MG63 (cell line): Measurements from ENCODE around the gene PGGHG. TPM values are rescaled to one million over a fixed set of nuclear protein-coding genes. Genes with fewer than 3 reads are reported as not detected.
"Not testable (repeated sequence)": the region's sequence is repeated elsewhere in the genome, so short reads cannot be mapped to it uniquely, and the experiment has no call there.

Source experiments
- DNase-seq: peaks from one replicate; pipeline ENCODE4 v3.0.0-alpha.2; 2020
- H3K27me3 ChIP-seq: fragments of 250-450 bp; sonication (Bioruptor Pico); 2 replicates; pipeline ENCODE4 v1.5.1; 2020; ENCODE audit warnings: mild to moderate bottlenecking, moderate library complexity
- H3K36me3 ChIP-seq: fragments of 250-450 bp; sonication (Bioruptor Pico); 2 replicates; pipeline ENCODE4 v1.5.1; 2020; ENCODE audit warnings: mild to moderate bottlenecking, moderate library complexity
- H3K4me3 ChIP-seq: fragments of 250-450 bp; sonication (Bioruptor Pico); 2 replicates; pipeline ENCODE4 v1.5.1; 2020; ENCODE audit warnings: mild to moderate bottlenecking, moderate library complexity
- H3K9me3 ChIP-seq: fragments of 250-450 bp; sonication (Bioruptor Pico); 2 replicates; pipeline ENCODE4 v1.5.1; 2020; ENCODE audit warnings: mild to moderate bottlenecking, moderate library complexity
- total RNA-seq: library from RNA; depleted of rRNA; stranded (reverse); fragments of >200 nt; shearing (Covaris generic); gene quantifications from 2 replicates; pipeline ENCODE4 v1.2.3, GENCODE V29; 2014; ENCODE audit warnings: low replicate concordance

The PGGHG gene
- total RNA-seq, 1 experiment from 2014 or later = 6.2 TPM

DNA sequence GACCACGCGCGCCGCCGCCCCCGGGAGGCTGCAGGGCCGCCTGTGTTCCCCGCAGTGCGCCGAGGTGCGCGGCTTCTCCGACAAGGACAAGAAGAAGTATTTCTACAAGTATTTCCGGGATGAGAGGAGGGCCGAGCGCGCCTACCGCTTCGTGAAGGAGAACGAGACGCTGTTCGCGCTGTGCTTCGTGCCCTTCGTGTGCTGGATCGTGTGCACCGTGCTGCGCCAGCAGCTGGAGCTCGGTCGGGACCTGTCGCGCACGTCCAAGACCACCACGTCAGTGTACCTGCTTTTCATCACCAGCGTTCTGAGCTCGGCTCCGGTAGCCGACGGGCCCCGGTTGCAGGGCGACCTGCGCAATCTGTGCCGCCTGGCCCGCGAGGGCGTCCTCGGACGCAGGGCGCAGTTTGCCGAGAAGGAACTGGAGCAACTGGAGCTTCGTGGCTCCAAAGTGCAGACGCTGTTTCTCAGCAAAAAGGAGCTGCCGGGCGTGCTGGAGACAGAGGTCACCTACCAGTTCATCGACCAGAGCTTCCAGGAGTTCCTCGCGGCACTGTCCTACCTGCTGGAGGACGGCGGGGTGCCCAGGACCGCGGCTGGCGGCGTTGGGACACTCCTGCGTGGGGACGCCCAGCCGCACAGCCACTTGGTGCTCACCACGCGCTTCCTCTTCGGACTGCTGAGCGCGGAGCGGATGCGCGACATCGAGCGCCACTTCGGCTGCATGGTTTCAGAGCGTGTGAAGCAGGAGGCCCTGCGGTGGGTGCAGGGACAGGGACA, 8.0 kb upstream of the PGGHG start:
- no peak for DNase-seq
- Histone ChIP-seq H3K27me3 (peaks cover 33% of the 10 kb centered on the region), H3K4me3 (no peak overlapping the region), H3K36me3 (no peaks in the 10 kb centered on the region), H3K9me3 (peaks cover 5% of the 10 kb centered on the region; the same call in 1 of the 2 replicates)

GRCh38 chr11:281486-282161, 7.3 kb upstream of the PGGHG start:
- Histone ChIP-seq H3K36me3 (no peaks in the 10 kb centered on the region), H3K4me3 (no peak overlapping the region), H3K27me3 (peaks cover 33% of the 10 kb centered on the region), H3K9me3 (no peaks in the 10 kb centered on the region)
- DNase-seq = no peak

DNA sequence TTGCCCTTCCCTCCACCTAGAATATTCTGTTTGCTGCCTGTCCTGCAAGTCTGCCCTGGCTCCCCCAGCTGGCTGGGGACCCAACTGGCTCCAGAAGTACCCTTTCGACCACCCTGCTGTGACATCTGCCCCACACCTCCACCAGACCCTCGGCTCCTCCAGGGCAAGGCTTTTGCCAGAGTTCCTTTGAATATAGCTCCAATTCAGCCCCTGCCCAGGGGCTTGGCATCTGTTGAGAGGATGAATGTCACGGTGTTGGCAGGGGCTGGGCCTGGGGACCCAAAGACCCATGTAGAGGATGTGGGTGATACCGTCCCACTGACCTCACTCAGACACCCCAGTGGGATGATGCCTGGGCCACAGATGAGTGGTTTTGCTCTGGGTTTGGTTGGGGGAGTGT, 6.8 kb upstream of the PGGHG start:
- peaks cover 33% of the 10 kb centered on the region for H3K27me3 ChIP-seq
- no peaks in the 10 kb centered on the region for H3K36me3 ChIP-seq
- H3K4me3 ChIP-seq = no peak overlapping the region
- DNase-seq = no peak
- no peaks in the 10 kb centered on the region for H3K9me3 ChIP-seq

DNA sequence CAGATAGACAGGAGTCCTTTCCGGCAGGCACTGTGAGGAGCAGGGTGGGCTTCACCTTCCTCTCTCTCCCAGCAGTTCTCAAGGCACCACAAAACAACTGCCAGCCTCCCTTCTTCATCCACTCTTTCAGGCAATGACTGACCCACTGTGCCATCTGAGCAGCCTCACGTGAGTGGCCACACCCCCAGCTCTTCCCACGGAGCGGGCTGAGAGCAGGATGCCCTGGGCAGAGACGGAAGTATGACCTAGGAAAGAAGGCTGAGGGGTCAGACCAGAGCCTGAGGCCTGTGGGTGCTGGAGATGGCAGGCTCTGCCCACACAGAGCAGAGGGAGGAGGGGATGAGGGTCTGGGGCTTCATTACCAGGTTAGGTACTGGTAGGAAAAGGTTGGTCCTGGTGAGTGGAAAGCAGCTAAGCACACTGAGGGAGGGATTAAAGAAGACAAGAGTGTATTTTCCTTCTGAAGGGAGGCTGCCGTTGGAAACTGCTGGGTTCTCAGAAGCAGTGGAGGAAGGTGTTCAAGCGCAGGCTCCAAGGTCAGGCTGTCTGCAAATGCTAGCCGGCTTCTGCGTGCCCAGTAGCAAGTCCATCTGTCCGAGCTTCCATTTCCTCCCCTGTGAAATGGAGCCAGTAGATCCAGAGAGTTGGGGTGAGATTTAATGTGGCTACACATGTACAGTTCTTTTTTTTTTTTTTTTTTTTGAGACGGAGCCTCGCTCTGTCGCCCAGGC, 6.1 kb upstream of the PGGHG start:
- Histone ChIP-seq H3K27me3 (peaks cover 33% of the 10 kb centered on the region), H3K9me3 (no peaks in the 10 kb centered on the region), H3K4me3 (no peak overlapping the region), H3K36me3 (no peaks in the 10 kb centered on the region)
- no peak for DNase-seq

GRCh38 chr11:283405-284104, 5.4 kb upstream of the PGGHG start:
- Histone ChIP-seq H3K4me3 (no peak overlapping the region), H3K27me3 (peaks cover 38% of the 10 kb centered on the region), H3K9me3 (no peaks in the 10 kb centered on the region), H3K36me3 (no peaks in the 10 kb centered on the region)
- no peak for DNase-seq

DNA sequence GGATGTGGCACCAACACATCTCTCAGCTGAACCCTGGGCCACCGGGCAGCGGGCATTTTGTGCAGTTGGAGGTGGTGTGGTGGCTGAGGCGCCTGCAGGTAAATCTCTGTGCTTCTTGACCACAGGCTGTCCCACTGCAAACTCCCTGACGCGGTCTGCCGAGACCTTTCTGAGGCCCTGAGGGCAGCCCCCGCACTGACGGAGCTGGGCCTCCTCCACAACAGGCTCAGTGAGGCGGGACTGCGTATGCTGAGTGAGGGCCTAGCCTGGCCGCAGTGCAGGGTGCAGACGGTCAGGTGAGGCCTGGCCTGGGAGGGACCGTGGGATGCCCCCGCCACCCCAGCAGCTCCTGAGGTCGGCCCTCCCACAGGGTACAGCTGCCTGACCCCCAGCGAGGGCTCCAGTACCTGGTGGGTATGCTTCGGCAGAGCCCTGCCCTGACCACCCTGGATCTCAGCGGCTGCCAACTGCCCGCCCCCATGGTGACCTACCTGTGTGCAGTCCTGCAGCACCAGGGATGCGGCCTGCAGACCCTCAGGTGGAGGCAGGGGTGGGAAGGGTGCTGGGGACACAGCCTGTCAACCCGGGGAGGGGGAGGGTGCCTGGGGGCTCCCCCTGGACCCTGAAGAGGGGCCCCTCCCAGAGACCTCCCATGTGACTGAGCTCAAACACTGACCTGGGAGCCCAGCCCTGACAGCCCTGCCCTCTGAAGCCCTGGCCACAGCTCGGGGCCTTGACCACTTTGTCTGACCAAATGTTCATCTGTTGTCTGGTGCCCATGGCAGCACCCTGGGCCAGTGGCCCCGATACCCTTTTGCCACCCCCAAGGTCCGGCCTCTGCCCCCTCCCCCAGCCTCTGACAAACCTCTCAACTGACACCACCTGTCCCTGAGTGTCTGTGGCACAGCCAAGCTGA, 4.6 kb upstream of the PGGHG start:
- no peak for DNase-seq
- Histone ChIP-seq H3K9me3 (no peaks in the 10 kb centered on the region), H3K4me3 (no peak overlapping the region), H3K27me3 (peaks cover 35% of the 10 kb centered on the region), H3K36me3 (no peaks in the 10 kb centered on the region)

DNA sequence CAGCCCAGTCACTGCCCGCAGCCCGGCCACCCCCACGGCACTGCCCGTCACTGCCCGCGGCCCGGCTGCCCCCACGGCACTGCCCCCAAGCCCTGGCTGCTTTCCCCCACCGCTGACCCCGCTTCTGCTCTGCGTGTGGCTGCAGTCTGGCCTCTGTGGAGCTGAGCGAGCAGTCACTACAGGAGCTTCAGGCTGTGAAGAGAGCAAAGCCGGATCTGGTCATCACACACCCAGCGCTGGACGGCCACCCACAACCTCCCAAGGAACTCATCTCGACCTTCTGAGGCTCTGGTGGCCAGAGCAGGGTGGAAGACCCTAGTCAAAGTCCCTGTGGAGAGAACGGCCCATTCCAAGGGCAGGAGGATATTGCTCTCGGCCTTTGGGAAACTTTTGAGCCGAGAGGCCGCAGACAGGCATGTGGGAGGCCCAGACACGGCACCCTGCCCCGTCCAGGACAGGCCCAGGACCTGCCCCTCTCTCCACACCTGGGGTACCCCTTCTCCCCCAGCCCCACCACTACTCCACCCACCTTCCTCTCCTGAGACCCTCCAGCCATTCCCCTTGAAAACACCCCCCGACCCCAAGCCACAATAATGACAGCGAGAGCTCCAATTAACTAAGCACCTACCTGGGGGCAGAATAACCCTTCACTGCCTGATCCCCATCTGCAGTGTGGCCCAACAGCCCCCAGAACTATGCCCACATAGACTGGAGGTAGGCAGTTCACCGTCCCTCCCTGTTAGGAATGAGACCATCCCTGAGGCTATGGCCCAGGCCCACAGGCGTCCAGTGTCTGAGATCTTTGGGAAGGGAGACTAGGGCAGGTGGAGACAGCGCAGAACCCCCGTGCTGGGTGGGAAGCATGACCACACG, 3.7 kb upstream of the PGGHG start:
- Histone ChIP-seq H3K9me3 (no peaks in the 10 kb centered on the region), H3K36me3 (no peaks in the 10 kb centered on the region), H3K27me3 (peaks cover 26% of the 10 kb centered on the region), H3K4me3 (no peak overlapping the region)
- no peak for DNase-seq

DNA sequence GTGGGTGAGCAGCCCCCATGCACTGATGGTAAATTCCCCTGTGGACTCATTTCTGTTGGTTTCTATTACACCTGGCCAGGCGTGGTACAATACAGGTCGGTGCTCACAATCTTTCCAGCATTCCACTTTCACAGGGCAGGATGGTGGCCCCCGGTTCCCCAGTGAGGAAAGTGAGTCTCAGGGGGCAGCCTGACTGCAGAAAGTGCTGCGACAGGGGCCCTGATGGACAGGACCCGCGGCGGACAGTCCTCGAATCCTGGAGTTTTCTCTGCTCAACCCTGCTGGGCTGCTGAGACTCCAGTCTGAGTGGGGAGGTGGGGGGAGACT, 3.1 kb upstream of the PGGHG start:
- no peak for DNase-seq
- Histone ChIP-seq H3K27me3 (peaks cover 20% of the 10 kb centered on the region), H3K4me3 (no peak overlapping the region), H3K9me3 (no peaks in the 10 kb centered on the region), H3K36me3 (no peaks in the 10 kb centered on the region)

DNA sequence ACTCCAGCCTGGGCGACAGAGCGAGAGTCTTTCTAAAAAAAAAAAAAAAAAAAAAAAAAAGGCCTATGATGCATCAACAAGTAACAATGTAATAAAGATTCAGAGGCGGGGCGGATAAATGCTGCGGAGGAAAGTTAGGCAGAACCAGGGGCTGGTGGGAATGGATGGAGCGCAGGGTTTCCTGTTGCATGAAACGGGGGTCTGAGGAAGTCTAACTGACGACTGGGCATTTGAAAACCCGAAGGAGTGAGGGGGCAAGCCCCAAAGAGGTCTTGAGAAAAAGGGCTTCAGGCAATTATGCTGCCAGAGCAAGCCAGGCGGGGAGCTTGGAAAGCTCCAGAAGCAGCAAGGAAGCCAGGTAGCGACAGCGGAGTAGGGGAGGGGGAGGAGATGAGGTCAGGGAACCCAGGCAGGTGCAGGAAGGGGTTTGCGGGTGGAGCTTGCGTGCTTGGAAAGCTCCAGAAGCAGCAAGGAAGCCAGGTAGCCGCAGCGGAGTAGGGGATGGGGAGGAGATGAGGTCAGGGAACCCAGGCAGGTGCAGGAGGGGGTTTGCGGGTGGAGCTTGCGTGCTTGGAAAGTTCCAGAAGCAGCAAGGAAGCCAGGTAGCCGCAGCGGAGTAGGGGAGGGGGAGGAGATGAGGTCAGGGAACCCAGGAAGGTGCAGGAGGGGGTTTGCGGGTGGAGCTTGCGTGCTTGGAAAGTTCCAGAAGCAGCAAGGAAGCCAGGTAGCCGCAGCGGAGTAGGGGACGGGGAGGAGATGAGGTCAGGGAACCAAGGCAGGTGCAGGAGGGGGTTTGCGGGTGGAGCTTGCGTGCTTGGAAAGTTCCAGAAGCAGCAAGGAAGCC, 1.7 kb upstream of the PGGHG start:
- H3K9me3 ChIP-seq, DNase-seq: not testable (repeated sequence)

GRCh38 chr11:287821-288477, 977 bp upstream of the PGGHG start:
- no peaks in the 10 kb centered on the region for H3K36me3 ChIP-seq
- H3K4me3 ChIP-seq = peak overlapping the region; percentile 48
- no peaks in the 10 kb centered on the region for H3K9me3 ChIP-seq
- peaks cover 5% of the 10 kb centered on the region for H3K27me3 ChIP-seq
- no peak for DNase-seq

More for the DNA sequence above, 1.7 kb upstream of the PGGHG start:
- H3K4me3 ChIP-seq, H3K27me3 ChIP-seq, H3K36me3 ChIP-seq: not testable (repeated sequence)

GRCh38 chr11:289398-289711, 429 bp downstream of the PGGHG start:
- H3K9me3 ChIP-seq = no peaks in the 10 kb centered on the region
- peaks cover 5% of the 10 kb centered on the region for H3K27me3 ChIP-seq
- peak overlapping the region; percentile 22; the same call in 1 of the 2 replicates for H3K4me3 ChIP-seq
- DNase-seq = no peak
- H3K36me3 ChIP-seq = no peaks in the 10 kb centered on the region

GRCh38 chr11:289712-290620, 1.0 kb downstream of the PGGHG start:
- Histone ChIP-seq H3K36me3 (no peaks in the 10 kb centered on the region), H3K4me3 (peak overlapping the region; percentile 22; the same call in 1 of the 2 replicates), H3K27me3 (peaks cover 5% of the 10 kb centered on the region), H3K9me3 (no peaks in the 10 kb centered on the region)
- DNase-seq = no peak

- H3K9me3 ChIP-seq = no peaks in the 10 kb centered on the region
- DNase-seq = no peak
- H3K27me3 ChIP-seq = peaks cover 5% of the 10 kb centered on the region
- no peak overlapping the region for H3K4me3 ChIP-seq
- no peaks in the 10 kb centered on the region for H3K36me3 ChIP-seq
Measured at GRCh38 chr11:290621-291231, 1.8 kb downstream of the PGGHG start.
